Coronary artery (tissue), 2 donors: Measurements from ENCODE around the gene CACNB2.

Source experiments
- DNase-seq: peaks from one replicate; pipeline ENCODE4 v3.0.0-alpha.2; 2017; ENCODE audit warnings: low spot score
- H3K27ac ChIP-seq, 2 donors: fragments of 200-600 bp; sonication (generic); one replicate each; pipeline ENCODE4 v1.5.1; 2016 to 2019
- H3K4me3 ChIP-seq: fragments of 200-600 bp; sonication (generic); 2 replicates; pipeline ENCODE4 v1.5.1; 2016; ENCODE audit warnings: mild to moderate bottlenecking, moderate library complexity
- TF ChIP-seq, protein P1 (sequence below): fragments of 200-600 bp; sonication (generic); IDR thresholded peaks from one replicate; pipeline ENCODE4 v1.5.1; 2019; ENCODE audit warnings: antibody characterized with exemption

CACNB2 gene

DNA sequence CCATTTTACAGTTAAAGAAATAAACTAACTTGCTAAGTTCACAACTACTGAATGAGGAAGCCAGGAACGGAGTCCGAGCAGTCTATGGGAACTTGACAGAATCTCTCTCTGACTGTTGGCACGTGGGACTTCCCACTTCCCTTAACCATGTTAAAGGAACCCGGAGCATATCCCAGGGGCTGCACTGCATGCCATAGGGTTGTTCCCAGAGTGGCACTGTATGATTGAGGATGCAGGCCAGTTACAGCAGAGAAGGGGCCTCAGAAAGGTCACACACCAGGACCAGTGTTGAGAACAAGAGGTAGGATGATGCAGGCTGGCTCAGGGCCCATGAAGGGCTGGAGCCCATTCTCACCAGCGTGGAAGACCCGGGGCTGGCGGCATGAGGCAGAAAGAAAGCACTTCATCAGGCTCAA is 309.4 kb downstream of the CACNB2 start:
- no peak overlapping the region for H3K4me3 ChIP-seq
- no peak overlapping the region for H3K27ac ChIP-seq
- DNase-seq = no peak
- TF ChIP-seq, protein P1, sequence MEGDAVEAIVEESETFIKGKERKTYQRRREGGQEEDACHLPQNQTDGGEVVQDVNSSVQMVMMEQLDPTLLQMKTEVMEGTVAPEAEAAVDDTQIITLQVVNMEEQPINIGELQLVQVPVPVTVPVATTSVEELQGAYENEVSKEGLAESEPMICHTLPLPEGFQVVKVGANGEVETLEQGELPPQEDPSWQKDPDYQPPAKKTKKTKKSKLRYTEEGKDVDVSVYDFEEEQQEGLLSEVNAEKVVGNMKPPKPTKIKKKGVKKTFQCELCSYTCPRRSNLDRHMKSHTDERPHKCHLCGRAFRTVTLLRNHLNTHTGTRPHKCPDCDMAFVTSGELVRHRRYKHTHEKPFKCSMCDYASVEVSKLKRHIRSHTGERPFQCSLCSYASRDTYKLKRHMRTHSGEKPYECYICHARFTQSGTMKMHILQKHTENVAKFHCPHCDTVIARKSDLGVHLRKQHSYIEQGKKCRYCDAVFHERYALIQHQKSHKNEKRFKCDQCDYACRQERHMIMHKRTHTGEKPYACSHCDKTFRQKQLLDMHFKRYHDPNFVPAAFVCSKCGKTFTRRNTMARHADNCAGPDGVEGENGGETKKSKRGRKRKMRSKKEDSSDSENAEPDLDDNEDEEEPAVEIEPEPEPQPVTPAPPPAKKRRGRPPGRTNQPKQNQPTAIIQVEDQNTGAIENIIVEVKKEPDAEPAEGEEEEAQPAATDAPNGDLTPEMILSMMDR = no peak

DNA sequence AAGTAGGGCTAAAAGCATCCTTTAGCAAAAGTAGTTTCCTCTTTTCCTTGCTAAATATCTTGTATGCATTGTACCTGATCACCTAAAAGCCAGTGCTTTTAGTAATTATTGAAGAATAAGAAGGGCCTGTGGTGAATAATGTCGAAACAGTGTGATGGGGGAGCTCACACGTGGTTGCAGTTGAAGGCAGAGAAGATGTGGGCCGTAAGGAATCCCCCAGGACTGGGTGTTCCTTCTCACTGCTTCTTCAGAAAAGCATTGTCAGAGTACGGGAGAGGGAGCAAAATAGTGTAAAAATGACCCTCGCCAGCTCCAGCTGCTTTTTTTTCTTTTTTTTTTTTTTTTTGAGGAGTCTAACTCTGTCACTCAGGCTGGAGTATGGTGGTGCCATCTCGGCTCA is 310.1 kb downstream of the CACNB2 start:
- H3K4me3 ChIP-seq = no peak overlapping the region
- TF ChIP-seq, protein P1 = no peak
- H3K27ac ChIP-seq = no peak overlapping the region
- no peak for DNase-seq

DNA sequence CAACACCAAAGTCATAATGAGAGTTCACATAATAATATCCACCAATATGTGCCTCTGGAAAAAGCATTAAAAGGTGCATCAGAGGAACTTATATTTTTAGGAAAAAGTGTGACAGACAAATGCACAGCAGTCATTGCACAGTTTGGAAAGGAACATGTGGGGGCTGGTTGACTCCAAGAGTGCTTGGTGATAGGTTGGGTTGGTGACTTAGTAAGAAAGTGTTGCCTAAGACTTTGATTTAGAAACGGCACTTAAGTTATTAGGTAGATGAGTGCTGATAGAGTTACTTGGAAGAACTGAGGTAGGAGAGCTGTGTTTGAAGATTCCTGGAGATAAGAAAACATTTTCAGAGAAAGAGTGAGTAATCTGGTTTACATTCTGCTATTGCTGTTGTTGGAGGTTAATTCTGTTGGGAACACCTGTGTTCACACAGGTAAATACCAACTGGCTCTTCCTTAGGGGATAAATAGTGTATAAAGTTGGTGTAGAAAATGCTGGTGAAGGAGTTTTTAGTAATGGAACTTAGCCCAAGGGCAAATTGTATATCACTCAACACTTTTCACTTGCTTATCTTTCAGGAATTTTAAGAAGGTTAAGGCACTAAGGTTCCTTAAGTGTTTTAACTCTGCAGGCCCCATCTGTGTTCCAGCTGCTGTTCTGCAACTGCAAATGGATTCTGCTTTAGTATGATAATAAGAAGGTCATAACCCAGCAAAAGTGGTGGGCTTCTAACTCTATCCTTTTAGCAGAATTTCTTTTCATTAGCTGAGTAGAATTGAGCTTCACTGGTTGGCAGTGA is 315.1 kb downstream of the CACNB2 start:
- H3K27ac ChIP-seq = no peak overlapping the region
- TF ChIP-seq, protein P1 = no peak
- H3K4me3 ChIP-seq = no peak overlapping the region
- no peak for DNase-seq

DNA sequence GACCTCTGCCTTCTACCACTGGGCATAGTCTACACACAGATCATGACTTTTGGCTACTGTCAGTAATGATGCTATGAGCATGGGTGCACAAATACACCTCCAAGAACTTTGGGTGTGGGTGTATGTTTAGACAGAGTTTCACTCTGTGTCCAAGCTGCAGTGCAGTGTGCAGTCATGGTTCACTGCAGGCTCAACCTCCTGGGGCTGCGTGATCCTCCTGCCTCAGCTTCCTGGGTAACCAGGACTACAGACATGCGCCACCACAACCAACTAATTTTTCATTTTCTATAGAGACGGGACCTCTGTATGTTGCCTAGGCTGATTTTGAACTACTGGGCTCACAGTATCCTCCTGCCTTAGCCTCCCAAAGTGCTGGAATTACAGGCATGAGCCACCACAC is 316.8 kb downstream of the CACNB2 start:
- TF ChIP-seq, protein P1 = no peak
- no peak for DNase-seq
- Histone ChIP-seq H3K27ac (no peak overlapping the region), H3K4me3 (no peak overlapping the region)

DNA sequence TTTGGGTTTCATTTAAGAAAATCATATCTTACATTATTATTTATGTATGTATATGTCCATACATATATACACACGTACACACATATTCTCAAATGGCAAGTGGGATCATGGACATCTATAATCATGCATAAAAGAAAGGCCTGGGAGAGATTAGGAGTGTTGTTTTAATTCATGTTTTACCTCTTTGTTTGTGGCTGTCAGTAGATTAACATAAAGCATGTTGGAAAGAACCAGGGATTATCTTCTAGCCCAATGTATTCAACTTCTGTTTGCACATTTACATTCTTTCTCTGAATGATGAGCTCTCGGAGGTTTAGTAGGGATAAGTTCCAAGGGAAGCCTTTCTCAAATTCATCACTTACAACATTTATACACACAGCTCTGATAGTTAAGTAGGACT is 319.8 kb downstream of the CACNB2 start:
- Histone ChIP-seq H3K27ac (no peak overlapping the region), H3K4me3 (no peak overlapping the region)
- no peak for DNase-seq
- TF ChIP-seq, protein P1 = no peak

DNA sequence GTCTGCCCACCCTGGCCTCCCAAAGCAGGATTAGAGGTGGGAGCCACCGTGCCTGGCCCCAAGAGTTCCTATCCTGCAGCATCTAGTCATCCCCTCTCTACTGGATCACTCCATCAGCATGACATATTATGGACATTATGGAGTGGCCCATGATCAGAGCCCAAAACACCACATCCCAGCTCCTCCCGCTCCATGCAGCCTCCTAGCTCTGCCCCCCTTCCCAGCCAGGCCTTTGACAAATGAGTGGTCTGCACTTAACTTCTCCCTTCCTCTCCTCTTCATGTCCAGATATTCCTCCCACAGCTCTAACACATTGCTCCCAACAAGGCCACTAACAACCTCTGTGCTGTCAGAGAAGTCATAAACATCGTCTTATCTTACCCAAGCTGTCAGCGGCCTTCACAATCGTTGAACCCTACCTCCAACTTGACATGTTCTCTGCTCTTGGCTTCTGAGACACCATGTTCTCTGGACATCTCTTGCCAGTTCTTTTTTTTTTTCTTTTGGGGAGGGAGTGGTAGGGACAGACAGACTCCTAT is 323.5 kb downstream of the CACNB2 start:
- Histone ChIP-seq H3K27ac (no peak overlapping the region), H3K4me3 (no peak overlapping the region)
- DNase-seq = no peak
- TF ChIP-seq, protein P1 = no peak

DNA sequence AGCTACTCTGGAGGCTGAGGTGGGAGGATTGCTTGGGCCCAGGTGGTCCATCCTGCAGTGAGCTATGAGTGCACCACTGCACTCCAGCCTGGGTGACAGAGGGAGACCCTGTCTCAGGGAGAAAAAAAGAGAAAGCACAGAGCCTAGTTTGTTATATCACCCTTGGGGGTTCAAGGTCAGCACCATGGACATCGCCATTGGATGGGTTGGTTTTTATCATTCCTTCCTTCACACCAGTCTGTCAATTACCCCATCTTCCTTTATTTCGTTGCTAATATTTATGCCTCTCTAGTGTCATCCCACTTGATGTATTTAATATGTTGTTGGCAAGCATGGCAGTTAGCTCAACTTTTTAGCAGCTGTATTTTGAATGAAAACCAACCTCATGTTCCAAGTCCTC is 328.9 kb downstream of the CACNB2 start:
- H3K4me3 ChIP-seq = no peak overlapping the region
- DNase-seq = no peak
- TF ChIP-seq, protein P1 = no peak
- no peak overlapping the region for H3K27ac ChIP-seq
